ENCODE data around the gene NBPF20. TPM values are rescaled to one million over a fixed set of nuclear protein-coding genes. Genes with fewer than 3 reads are reported as not detected.
A peak's percentile ranks its signal among the peaks of the same experiment; 100 is the strongest.
"Not testable (repeated sequence)": the region's sequence is repeated elsewhere in the genome, so short reads cannot be mapped to it uniquely, and the experiment has no call there.

The NBPF20 gene
- total and polyA plus RNA-seq, 10 of the 15 experiments (the other 5 are each of a cell fraction or from before 2014, with no cell fraction given) = 0.05 to 2.9 (median 1.1) TPM

- DNase-seq (ENCODE audit: low read depth, low spot score); ATAC-seq; CTCF ChIA-PET; H3K27ac ChIP-seq (ENCODE audit: control insufficient read depth, insufficient read depth); H3K4me1 ChIP-seq (ENCODE audit: control insufficient read depth, insufficient read depth, low read length); H3K9me3 ChIP-seq (replicated peaks; ENCODE audit: control insufficient read depth, insufficient read depth, low read length); H3K27me3 ChIP-seq (replicated peaks in 1 of 2; ENCODE audit: control insufficient read depth in 2 of 2, insufficient read depth in 2 of 2, low read length in 1 of 2); RAD21 ChIA-PET (ENCODE audit: unreplicated experiment); H3K4me3 ChIP-seq; H3K36me3 ChIP-seq (ENCODE audit: control insufficient read depth in 2 of 2, insufficient read depth in 2 of 2, low read length in 1 of 2); in situ Hi-C loops (cut with MboI); H3K9ac ChIP-seq (ENCODE audit: control insufficient read depth, insufficient read depth, low read length); SMC1A ChIA-PET (ENCODE audit: uncharacterized antibody, unreplicated experiment); POLR2A ChIA-PET; H4K20me1 ChIP-seq (ENCODE audit: control insufficient read depth, insufficient read depth); H2AFZ ChIP-seq (ENCODE audit: control insufficient read depth, low read depth, low read length); intact Hi-C loops (cut with micrococcal nuclease; ENCODE audit: unreplicated experiment); FAIRE-seq; H3K79me2 ChIP-seq (ENCODE audit: control insufficient read depth, insufficient read depth, low read length); H3K4me2 ChIP-seq (ENCODE audit: control insufficient read depth, insufficient read depth); BruUV-seq (replicated peaks): not testable (repeated sequence)
- 76% methylated on average over 42 of the region's 86 CpGs for WGBS (ENCODE audit: insufficient coverage, insufficient replicate concordance, low lambda C conversion rate, missing lambda C conversion rate)
These were observed 28.7 kb upstream of the NBPF20 start for GRCh38 chr1:145453873-145454823.

GRCh38 chr1:145452506-145452905, 27.1 kb upstream of the NBPF20 start:
- peak; percentile 53 for ATAC-seq
- H3K4me2 ChIP-seq (ENCODE audit: control insufficient read depth, insufficient read depth); H3K27me3 ChIP-seq (replicated peaks in 1 of 2; ENCODE audit: control insufficient read depth in 2 of 2, insufficient read depth in 2 of 2, low read length in 1 of 2); RAD21 ChIA-PET (ENCODE audit: unreplicated experiment); H3K4me1 ChIP-seq (ENCODE audit: control insufficient read depth, insufficient read depth, low read length); in situ Hi-C loops (cut with MboI); CTCF ChIA-PET; SMC1A ChIA-PET (ENCODE audit: uncharacterized antibody, unreplicated experiment); H3K9ac ChIP-seq (ENCODE audit: control insufficient read depth, insufficient read depth, low read length); FAIRE-seq; H2AFZ ChIP-seq (ENCODE audit: control insufficient read depth, low read depth, low read length); intact Hi-C loops (cut with micrococcal nuclease; ENCODE audit: unreplicated experiment); POLR2A ChIA-PET; H3K79me2 ChIP-seq (ENCODE audit: control insufficient read depth, insufficient read depth, low read length); DNase-seq (ENCODE audit: low read depth, low spot score); H3K27ac ChIP-seq (ENCODE audit: control insufficient read depth, insufficient read depth); H3K36me3 ChIP-seq (ENCODE audit: control insufficient read depth in 2 of 2, insufficient read depth in 2 of 2, low read length in 1 of 2); H4K20me1 ChIP-seq (ENCODE audit: control insufficient read depth, insufficient read depth); H3K4me3 ChIP-seq; BruUV-seq (replicated peaks); H3K9me3 ChIP-seq (replicated peaks; ENCODE audit: control insufficient read depth, insufficient read depth, low read length): not testable (repeated sequence)
- WGBS (ENCODE audit: insufficient coverage, insufficient replicate concordance, low lambda C conversion rate, missing lambda C conversion rate) = 27% methylated on average over 3 of the region's 8 CpGs

Data from GM12878 (cell line).